Liver (tissue), 3 donors: ENCODE data around the gene ZCCHC12.

Experiments
- RAD21 ChIP-seq, 2 donors: IDR thresholded peaks; 2 replicates each; pipeline ENCODE4 v1.6.1; 2016; ENCODE audit warnings: antibody characterized with exemption in 2 of 2, mild to moderate bottlenecking in 2 of 2
- TF ChIP-seq, protein P1 (sequence below): fragments of 150-350 bp; IDR thresholded peaks from 2 replicates; pipeline ENCODE4 v1.5.1; 2017; ENCODE audit warnings: improper control_type of control experiment, low read depth, low read length; ENCODE audit not compliant: missing input control
- donor health status: healthy.
- donor health status: healthy.

DNA sequence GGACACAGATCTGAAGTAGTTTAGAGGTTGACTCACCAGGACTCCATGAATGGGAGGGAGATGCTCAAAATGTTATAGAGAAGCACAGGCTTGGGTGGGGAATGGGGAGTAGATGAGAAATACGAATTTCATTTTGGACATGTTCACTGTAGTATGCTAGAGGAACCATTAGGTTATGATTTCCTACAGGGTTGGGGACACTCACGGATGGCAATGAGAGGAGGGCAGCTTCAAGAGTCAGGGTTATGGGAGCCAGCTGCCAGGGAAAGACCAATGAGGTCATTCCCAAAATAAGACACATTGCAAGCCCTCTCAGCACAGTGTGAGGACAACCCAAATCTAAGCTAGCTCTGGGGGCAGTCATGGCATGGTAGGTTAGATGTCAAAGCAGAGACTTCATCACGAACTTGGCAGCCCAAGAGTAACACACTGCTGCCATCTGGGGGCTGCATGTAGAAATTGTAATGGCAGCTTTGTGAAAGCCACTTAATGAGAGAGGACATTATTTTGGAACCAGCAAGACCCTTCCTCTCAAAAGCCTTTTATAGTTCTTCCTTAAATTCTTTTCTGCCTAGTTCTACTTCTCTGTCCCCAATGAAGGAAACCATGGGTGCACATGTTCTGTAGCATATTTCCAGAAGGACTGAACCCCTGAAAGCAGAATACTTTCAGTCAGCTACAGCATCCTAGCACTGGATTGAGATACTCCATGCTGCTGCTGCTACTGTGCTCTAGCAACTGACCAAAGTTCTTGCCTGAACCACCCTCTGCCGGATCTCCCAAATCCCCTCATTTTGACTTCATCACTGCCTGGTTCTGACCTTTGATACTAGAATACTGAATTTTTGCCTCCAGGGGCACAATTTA, 16.2 kb upstream of the ZCCHC12 start:
- TF ChIP-seq, protein P1, sequence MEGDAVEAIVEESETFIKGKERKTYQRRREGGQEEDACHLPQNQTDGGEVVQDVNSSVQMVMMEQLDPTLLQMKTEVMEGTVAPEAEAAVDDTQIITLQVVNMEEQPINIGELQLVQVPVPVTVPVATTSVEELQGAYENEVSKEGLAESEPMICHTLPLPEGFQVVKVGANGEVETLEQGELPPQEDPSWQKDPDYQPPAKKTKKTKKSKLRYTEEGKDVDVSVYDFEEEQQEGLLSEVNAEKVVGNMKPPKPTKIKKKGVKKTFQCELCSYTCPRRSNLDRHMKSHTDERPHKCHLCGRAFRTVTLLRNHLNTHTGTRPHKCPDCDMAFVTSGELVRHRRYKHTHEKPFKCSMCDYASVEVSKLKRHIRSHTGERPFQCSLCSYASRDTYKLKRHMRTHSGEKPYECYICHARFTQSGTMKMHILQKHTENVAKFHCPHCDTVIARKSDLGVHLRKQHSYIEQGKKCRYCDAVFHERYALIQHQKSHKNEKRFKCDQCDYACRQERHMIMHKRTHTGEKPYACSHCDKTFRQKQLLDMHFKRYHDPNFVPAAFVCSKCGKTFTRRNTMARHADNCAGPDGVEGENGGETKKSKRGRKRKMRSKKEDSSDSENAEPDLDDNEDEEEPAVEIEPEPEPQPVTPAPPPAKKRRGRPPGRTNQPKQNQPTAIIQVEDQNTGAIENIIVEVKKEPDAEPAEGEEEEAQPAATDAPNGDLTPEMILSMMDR = peak; percentile 73
- peak; percentile 86 to 92 for TF ChIP-seq RAD21 (IDR thresholded peaks at IDR 0.05)
